GM18517 (cell line): ENCODE results near the gene IFIT3.
A peak's percentile ranks its signal among the peaks of the same experiment; 100 is the strongest.
"Not testable (repeated sequence)": the region's sequence is repeated elsewhere in the genome, so short reads cannot be mapped to it uniquely, and the experiment has no call there.

Source experiments
- ATAC-seq: cut with Tn5 transposase; IDR thresholded peaks from one replicate; pipeline ENCODE4 v1.9.1; 2021; ENCODE audit warnings: mild to moderate bottlenecking, moderate library complexity; ENCODE audit not compliant: unreplicated experiment

Gene IFIT3

DNA sequence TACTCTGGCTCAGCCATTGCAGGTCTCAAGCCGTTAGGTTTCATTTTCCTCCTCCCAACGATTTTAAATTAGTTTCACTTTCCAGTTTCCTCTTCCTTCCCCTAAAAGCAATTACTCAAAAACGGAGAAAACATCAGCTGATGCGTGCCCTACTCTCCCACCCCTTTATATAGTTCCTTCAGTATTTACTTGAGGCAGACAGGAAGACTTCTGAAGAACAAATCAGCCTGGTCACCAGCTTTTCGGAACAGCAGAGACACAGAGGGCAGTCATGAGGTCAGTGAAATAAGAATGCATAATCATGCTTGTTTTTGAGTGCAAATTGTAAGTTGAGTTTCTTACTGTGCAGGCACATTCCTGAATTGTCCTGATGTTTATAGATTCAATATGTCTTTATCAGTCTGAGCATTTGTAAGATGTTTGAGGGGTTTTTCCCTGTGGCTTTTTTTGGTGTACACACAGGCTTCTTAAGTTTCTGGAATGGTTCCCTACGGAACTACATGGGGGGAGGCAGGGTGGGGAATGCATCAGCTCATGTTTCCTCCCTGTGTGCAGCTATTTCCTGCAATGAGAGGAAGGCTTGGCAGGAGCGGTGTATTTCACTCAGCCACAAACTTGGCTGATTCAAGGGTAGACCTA lies at the start of gene IFIT3:
TSS of gene IFIT3 (plus strand) at position 195 of the 639 bp plus-strand sequence. CDS start at position 272, 77 bp downstream.
- peak; percentile 34 for ATAC-seq

DNA sequence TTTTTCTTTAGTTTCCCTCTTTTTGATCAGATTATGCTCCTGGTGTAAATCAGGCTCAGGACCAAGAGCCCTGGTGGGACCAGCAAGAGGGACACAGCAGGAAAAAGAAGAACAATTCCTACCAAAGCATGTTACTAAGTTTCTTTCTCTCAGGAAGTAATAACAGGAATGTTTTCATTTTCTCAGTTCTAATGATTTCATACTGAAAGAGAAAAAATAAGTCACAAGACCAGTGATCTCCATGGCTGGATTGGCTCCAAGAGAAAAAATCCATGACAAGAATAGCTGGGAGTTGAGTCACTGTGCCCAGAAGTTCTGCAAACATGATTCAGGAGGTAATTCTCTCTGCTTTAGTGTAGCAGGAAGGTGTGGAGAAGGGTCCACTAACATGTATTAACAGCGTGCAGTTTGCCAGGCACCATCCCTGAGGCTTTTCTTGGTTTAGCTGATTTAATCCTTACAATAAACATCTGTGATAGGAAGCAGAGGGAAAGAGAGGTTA lies 49.7 kb upstream of the IFIT3 start:
- ATAC-seq, result no peak

GRCh38 chr10:89278900-89279392 lies 48.9 kb upstream of the IFIT3 start:
- ATAC-seq, result no peak

DNA sequence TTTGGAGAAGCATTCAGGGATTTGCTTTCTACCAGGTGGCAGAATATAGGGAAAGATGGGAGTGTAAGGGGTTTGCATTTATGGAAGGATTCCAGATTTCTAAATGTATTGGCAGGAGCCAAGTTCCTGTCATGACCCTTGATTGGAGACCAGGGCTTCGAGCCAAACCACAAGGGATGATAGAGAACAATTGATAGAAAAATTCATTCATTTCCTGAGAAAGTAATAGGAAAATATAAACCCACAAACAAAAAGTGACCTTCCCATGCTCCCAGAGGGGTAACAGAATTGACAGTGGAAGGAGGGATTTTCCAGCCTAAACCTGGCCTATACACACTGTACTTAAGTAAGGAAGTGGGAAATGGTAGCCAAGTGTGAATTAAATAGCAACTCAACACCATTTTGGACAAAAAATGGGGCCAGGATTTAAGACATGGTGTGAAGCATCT lies 48.4 kb upstream of the IFIT3 start:
- no peak for ATAC-seq

GRCh38 chr10:89280508-89280907 lies 47.3 kb upstream of the IFIT3 start:
- ATAC-seq, result no peak

GRCh38 chr10:89281606-89282395 lies 46.0 kb upstream of the IFIT3 start:
- ATAC-seq, result no peak

- no peak for ATAC-seq
Observed at GRCh38 chr10:89283025-89283935, 44.5 kb upstream of the IFIT3 start.

GRCh38 chr10:89283936-89284475 lies 43.8 kb upstream of the IFIT3 start:
- no peak for ATAC-seq

DNA sequence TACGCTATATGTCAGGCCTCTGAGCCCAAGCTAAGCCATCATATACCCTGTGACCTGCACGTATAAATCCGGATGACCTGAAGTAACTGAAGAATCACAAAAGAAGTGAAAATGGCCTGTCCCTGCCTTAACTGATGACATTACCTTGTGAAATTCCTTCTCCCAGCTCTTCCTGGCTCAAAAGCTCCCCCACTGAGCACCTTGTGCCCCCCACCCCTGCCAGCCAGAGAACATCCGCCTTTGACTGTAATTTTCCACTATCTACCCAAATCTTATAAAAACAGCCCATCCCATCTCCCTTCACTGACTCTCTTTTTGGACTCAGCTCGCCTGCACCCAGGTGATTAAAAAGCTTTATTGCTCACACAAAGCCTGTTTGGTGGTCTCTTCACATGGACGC lies 43.1 kb upstream of the IFIT3 start:
- ATAC-seq, result not testable (repeated sequence)

GRCh38 chr10:89285303-89285702 lies 42.5 kb upstream of the IFIT3 start:
- ATAC-seq, result not testable (repeated sequence)

- no peak for ATAC-seq
Observed at GRCh38 chr10:89294721-89295239, 33.0 kb upstream of the IFIT3 start.

- ATAC-seq, result no peak
Observed at GRCh38 chr10:89295597-89295996, 32.2 kb upstream of the IFIT3 start.

- no peak for ATAC-seq
Observed at GRCh38 chr10:89296220-89296648, 31.6 kb upstream of the IFIT3 start.

- no peak for ATAC-seq
Observed at GRCh38 chr10:89297356-89297755, 30.4 kb upstream of the IFIT3 start.

DNA sequence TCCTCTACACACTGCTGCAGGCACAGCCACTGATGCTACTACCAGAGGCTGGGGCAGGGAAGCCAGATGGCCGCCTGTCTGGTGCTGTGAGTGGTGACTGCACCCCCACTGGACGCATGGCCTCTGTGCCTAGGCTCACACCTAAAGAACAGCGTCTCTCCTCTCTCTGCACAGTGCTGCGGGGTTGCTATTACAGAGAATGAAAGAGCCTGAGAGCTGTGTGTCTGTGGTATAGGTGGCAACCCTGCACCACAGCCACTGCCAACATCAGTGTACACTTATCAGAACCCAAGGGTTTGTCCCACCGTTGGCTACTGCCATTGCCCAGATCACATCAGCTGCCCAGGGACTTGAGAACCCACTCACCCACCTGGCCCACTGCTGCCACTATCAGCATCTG lies 30.0 kb upstream of the IFIT3 start:
- ATAC-seq, result no peak

- ATAC-seq, result no peak
Observed at GRCh38 chr10:89299031-89299430, 28.8 kb upstream of the IFIT3 start.

- peak; percentile 28 for ATAC-seq
Observed at GRCh38 chr10:89301232-89301631, 26.6 kb upstream of the IFIT3 start.

- peak; percentile 81 for ATAC-seq
Observed at GRCh38 chr10:89301721-89302445, 25.9 kb upstream of the IFIT3 start, which contains the start of gene IFIT2. Gene IFIT2 (plus strand): TSS chr10:89302046. CDS start chr10:89302124, 78 bp downstream.

DNA sequence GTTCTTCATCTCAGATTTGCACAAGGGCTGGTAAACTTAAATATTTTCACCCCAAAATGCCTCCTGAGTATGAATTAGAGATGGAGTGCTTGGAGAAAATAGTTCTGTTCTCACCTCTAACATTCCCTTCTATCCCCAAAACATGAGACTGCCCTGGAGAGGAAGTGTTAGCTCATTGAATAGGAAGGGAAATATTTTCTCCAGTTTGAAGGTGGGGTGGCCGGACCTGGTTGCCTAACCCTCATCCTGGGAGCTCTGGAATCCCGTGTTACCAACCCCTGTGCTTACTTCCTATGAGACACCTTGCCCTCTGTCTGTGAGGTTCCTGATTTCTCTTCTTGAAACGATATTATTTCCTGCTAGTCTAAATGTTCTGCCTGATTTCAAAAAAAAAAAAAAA lies 25.2 kb upstream of the IFIT3 start:
- no peak for ATAC-seq

- no peak for ATAC-seq
Observed at GRCh38 chr10:89303161-89303560, 24.6 kb upstream of the IFIT3 start.
